Mesendoderm (in vitro differentiated cells): Measurements from ENCODE around the gene NPAS3.

ENCODE experiments used
- DNase-seq: peaks from one replicate; pipeline ENCODE4 v3.0.0; 2013
- H2AK5ac ChIP-seq: 2 replicates; pipeline ENCODE4 v1.6.1; 2013; ENCODE audit warnings: low read length, inconsistent platforms
- H2BK120ac ChIP-seq: 2 replicates; pipeline ENCODE4 v1.6.1; 2013; ENCODE audit warnings: low read depth, mild to moderate bottlenecking, low read length, moderate library complexity, mixed read lengths
- H2BK15ac ChIP-seq: replicated peaks from 2 replicates; pipeline ENCODE4 v1.6.1; 2013; ENCODE audit warnings: low read depth, mild to moderate bottlenecking, moderate library complexity
- H2BK5ac ChIP-seq: 2 replicates; pipeline ENCODE4 v1.6.1; 2013; ENCODE audit warnings: low read length, inconsistent platforms
- H3K18ac ChIP-seq: 2 replicates; pipeline ENCODE4 v1.6.1; 2013; ENCODE audit warnings: mild to moderate bottlenecking, low read length, mixed read lengths
- H3K23ac ChIP-seq: one replicate; pipeline ENCODE4 v1.6.1; 2013; ENCODE audit warnings: low read length
- H3K27ac ChIP-seq: 2 replicates; pipeline ENCODE4 v1.5.1; 2013; ENCODE audit warnings: low read depth, mild to moderate bottlenecking, inconsistent platforms, low read length, moderate library complexity
- H3K27me3 ChIP-seq: 2 replicates; pipeline ENCODE4 v1.6.1; 2013; ENCODE audit warnings: low read length, control low read depth, mild to moderate bottlenecking, inconsistent platforms; ENCODE audit not compliant: insufficient read depth, poor library complexity
- H3K36me3 ChIP-seq: 2 replicates; pipeline ENCODE4 v1.6.1; 2013; ENCODE audit warnings: low read length, inconsistent platforms; ENCODE audit not compliant: control insufficient read depth, insufficient read depth
- H3K4ac ChIP-seq: one replicate; pipeline ENCODE4 v1.6.1; 2013; ENCODE audit warnings: low read depth, mild to moderate bottlenecking, low read length, moderate library complexity
- H3K4me1 ChIP-seq: 2 replicates; pipeline ENCODE4 v1.6.1; 2013; ENCODE audit warnings: low read depth, low read length, inconsistent platforms; ENCODE audit not compliant: control insufficient read depth
- H3K4me2 ChIP-seq: 2 replicates; pipeline ENCODE4 v1.6.1; 2013; ENCODE audit warnings: low read length
- H3K4me3 ChIP-seq: 2 replicates; pipeline ENCODE4 v1.5.1; 2013; ENCODE audit warnings: mild to moderate bottlenecking, low read length
- H3K56ac ChIP-seq: one replicate; pipeline ENCODE4 v1.6.1; 2013; ENCODE audit warnings: low read length
- H3K79me1 ChIP-seq: 2 replicates; pipeline ENCODE4 v1.6.1; 2013; ENCODE audit warnings: low read length, inconsistent platforms
- H3K79me2 ChIP-seq: 2 replicates; pipeline ENCODE4 v1.6.1; 2013; ENCODE audit warnings: mild to moderate bottlenecking, low read length; ENCODE audit not compliant: control insufficient read depth, insufficient read depth
- H3K9ac ChIP-seq: 2 replicates; pipeline ENCODE4 v1.6.1; 2013; ENCODE audit warnings: low read length, inconsistent platforms
- H4K5ac ChIP-seq: one replicate; pipeline ENCODE4 v1.6.1; 2013; ENCODE audit warnings: low read length
- H4K8ac ChIP-seq: one replicate; pipeline ENCODE4 v1.6.1; 2013; ENCODE audit warnings: low read depth, mild to moderate bottlenecking, control low read depth, low read length, moderate library complexity
- WGBS: extraction: QIAGEN DNeasy Blood & Tissue Kit; methylation state at CpG from one replicate; pipeline ENCODE4 v1.1.7; 2013; ENCODE audit warnings: low lambda C conversion rate, missing lambda C conversion rate; ENCODE audit not compliant: insufficient coverage; ENCODE audit errors: extremely low coverage; 5-methylcytosine and 5-hydroxymethylcytosine counted together

The NPAS3 gene

DNA sequence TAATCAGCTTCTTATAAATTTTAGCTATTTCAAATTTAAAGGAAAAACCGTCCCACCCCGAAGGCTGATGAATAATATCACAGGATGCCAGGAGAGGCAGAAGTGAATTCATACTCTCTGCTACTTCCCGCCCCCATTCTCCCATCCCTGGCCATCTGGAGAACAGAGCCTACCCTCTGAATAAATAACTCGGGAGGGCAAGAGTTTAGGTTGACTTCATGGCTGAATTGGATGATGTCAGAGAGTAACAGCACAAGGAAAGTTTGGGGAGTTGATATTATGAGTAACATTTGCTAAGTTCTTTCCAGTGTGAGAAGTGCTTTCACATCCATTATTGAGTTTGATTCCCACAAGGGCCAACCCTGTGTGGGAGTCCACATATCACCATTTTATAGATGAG is 770.6 kb downstream of the NPAS3 start:
- no peak overlapping the region for H3K23ac ChIP-seq
- no peaks in the 10 kb centered on the region for H3K79me1 ChIP-seq
- WGBS, result no CpG with 5 or more reads among the region's 4 CpGs
- H4K5ac ChIP-seq, result no peak overlapping the region
- no peak for DNase-seq
- no peak overlapping the region for H3K4me3 ChIP-seq
- H4K8ac ChIP-seq, result no peak overlapping the region
- no peaks in the 10 kb centered on the region for H3K4me1 ChIP-seq
- no peaks in the 10 kb centered on the region for H3K27me3 ChIP-seq
- H3K4ac ChIP-seq, result no peak overlapping the region
- H2BK15ac ChIP-seq, result no peak overlapping the region
- no peak overlapping the region for H3K9ac ChIP-seq
- no peaks in the 10 kb centered on the region for H3K79me2 ChIP-seq
- no peak overlapping the region for H3K27ac ChIP-seq
- no peaks in the 10 kb centered on the region for H3K36me3 ChIP-seq
- no peak overlapping the region for H2BK120ac ChIP-seq
- H2BK5ac ChIP-seq, result no peak overlapping the region
- H2AK5ac ChIP-seq, result no peak overlapping the region
- no peak overlapping the region for H3K4me2 ChIP-seq
- no peak overlapping the region for H3K18ac ChIP-seq
- H3K56ac ChIP-seq, result no peak overlapping the region

DNA sequence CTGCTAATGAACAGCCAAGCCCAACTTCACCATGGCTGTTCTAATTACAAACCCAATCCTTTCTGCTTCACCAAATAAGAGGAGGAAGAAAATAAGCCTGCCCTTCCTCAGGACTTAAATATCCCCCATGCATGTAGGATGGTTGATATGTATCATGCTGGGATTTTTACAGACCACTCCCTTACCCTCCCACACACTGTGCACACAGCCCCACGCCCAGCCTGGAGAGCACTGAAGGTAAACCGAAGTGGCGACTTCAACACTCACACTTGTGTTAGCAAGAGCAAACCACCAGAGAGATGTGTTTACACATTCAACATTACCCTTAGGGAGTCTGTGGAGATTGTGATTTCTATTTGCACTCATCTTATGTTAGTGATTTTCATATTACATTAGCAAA is 771.0 kb downstream of the NPAS3 start:
- Histone ChIP-seq H3K56ac (no peak overlapping the region), H3K4me2 (no peak overlapping the region), H3K4me3 (no peak overlapping the region), H3K4ac (no peak overlapping the region), H2BK15ac (no peak overlapping the region), H3K9ac (no peak overlapping the region), H3K4me1 (no peaks in the 10 kb centered on the region), H3K18ac (no peak overlapping the region), H4K5ac (no peak overlapping the region), H4K8ac (no peak overlapping the region), H2BK5ac (no peak overlapping the region), H3K79me1 (no peaks in the 10 kb centered on the region), H3K23ac (no peak overlapping the region), H3K79me2 (no peaks in the 10 kb centered on the region), H3K27ac (no peak overlapping the region), H3K36me3 (no peaks in the 10 kb centered on the region), H3K27me3 (no peaks in the 10 kb centered on the region), H2BK120ac (no peak overlapping the region), H2AK5ac (no peak overlapping the region)
- no peak for DNase-seq
- WGBS, result no CpG with 5 or more reads among the region's 3 CpGs

- H2BK15ac ChIP-seq, result no peak overlapping the region
- H4K8ac ChIP-seq, result no peak overlapping the region
- no peak overlapping the region for H3K4me2 ChIP-seq
- no peak overlapping the region for H3K9ac ChIP-seq
- H2BK5ac ChIP-seq, result no peak overlapping the region
- no peaks in the 10 kb centered on the region for H3K27me3 ChIP-seq
- no CpG with 5 or more reads among the region's 7 CpGs for WGBS
- no peak overlapping the region for H3K27ac ChIP-seq
- no peak overlapping the region for H3K56ac ChIP-seq
- no peaks in the 10 kb centered on the region for H3K4me1 ChIP-seq
- no peak overlapping the region for H2BK120ac ChIP-seq
- H3K36me3 ChIP-seq, result no peaks in the 10 kb centered on the region
- no peaks in the 10 kb centered on the region for H3K79me1 ChIP-seq
- H3K79me2 ChIP-seq, result no peaks in the 10 kb centered on the region
- no peak overlapping the region for H2AK5ac ChIP-seq
- H3K4me3 ChIP-seq, result no peak overlapping the region
- no peak overlapping the region for H3K18ac ChIP-seq
- peak; percentile 38 for DNase-seq
- no peak overlapping the region for H4K5ac ChIP-seq
- H3K4ac ChIP-seq, result no peak overlapping the region
- H3K23ac ChIP-seq, result no peak overlapping the region
Measured at GRCh38 chr14:33710273-33710672, 771.6 kb downstream of the NPAS3 start.

DNA sequence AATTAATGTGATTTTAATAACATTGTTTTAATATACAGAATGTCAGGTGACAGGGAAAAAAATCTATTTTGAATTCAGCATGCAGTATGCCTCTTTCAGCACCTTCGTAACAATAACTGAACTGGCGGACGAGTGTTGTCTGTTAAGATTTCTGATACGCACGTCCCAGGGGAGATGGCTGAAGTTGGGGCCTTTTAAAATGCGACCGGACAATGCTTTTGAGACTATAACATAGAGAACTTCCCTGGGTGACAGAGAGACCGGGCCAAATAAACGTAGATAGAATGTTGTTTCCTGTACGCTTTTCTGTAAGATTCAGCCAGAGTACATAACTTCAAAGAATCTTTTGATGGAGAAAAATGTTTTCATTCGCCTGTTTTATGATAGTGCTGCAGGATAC is 772.5 kb downstream of the NPAS3 start:
- H3K23ac ChIP-seq, result no peak overlapping the region
- H3K79me2 ChIP-seq, result no peaks in the 10 kb centered on the region
- H3K9ac ChIP-seq, result no peak overlapping the region
- H2BK120ac ChIP-seq, result no peak overlapping the region
- H3K27me3 ChIP-seq, result no peaks in the 10 kb centered on the region
- H3K56ac ChIP-seq, result no peak overlapping the region
- H3K27ac ChIP-seq, result no peak overlapping the region
- H2AK5ac ChIP-seq, result no peak overlapping the region
- no CpG with 5 or more reads among the region's 11 CpGs for WGBS
- no peak for DNase-seq
- no peak overlapping the region for H4K8ac ChIP-seq
- H3K36me3 ChIP-seq, result no peaks in the 10 kb centered on the region
- H3K18ac ChIP-seq, result no peak overlapping the region
- H3K4me2 ChIP-seq, result no peak overlapping the region
- no peak overlapping the region for H4K5ac ChIP-seq
- H3K79me1 ChIP-seq, result no peaks in the 10 kb centered on the region
- H3K4ac ChIP-seq, result no peak overlapping the region
- H3K4me1 ChIP-seq, result no peaks in the 10 kb centered on the region
- no peak overlapping the region for H3K4me3 ChIP-seq
- H2BK15ac ChIP-seq, result no peak overlapping the region
- no peak overlapping the region for H2BK5ac ChIP-seq

DNA sequence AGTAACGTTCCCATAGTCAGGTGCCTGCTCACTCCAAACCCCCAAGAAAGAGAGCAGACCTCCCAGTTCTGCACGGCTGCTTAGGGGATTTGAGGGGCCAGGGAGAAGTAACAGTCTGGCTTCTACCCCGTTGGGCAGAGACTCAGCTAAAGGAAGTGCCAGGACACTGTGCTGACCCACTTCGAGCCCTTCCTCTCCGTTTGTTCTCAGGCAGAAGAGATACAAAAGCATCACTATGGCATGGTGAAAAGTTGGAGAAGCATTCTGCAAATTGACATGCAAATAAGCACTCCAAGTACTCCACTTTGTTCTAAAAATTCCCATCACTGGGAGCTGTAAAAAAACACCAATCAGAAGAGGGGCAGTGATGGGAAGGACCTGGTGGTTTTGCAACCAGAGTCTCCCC is 773.1 kb downstream of the NPAS3 start:
- Histone ChIP-seq H3K4ac (no peak overlapping the region), H3K79me2 (no peaks in the 10 kb centered on the region), H3K27me3 (no peaks in the 10 kb centered on the region), H3K56ac (no peak overlapping the region), H3K36me3 (no peaks in the 10 kb centered on the region), H2BK15ac (no peak overlapping the region), H3K4me3 (no peak overlapping the region), H3K18ac (no peak overlapping the region), H2AK5ac (no peak overlapping the region), H2BK5ac (no peak overlapping the region), H3K9ac (no peak overlapping the region), H2BK120ac (no peak overlapping the region), H3K4me1 (no peaks in the 10 kb centered on the region), H3K4me2 (no peak overlapping the region), H4K8ac (no peak overlapping the region), H3K27ac (no peak overlapping the region), H4K5ac (no peak overlapping the region), H3K23ac (no peak overlapping the region), H3K79me1 (no peaks in the 10 kb centered on the region)
- no CpG with 5 or more reads among the region's 5 CpGs for WGBS
- no peak for DNase-seq

GRCh38 chr14:33714527-33715226 is 776.0 kb downstream of the NPAS3 start:
- Histone ChIP-seq H3K4me1 (no peaks in the 10 kb centered on the region), H2AK5ac (no peak overlapping the region), H3K4me3 (no peak overlapping the region), H3K4ac (no peak overlapping the region), H3K79me2 (no peaks in the 10 kb centered on the region), H3K18ac (no peak overlapping the region), H2BK5ac (no peak overlapping the region), H3K9ac (no peak overlapping the region), H2BK15ac (no peak overlapping the region), H3K79me1 (no peaks in the 10 kb centered on the region), H4K5ac (no peak overlapping the region), H3K56ac (no peak overlapping the region), H2BK120ac (no peak overlapping the region), H4K8ac (no peak overlapping the region), H3K27ac (no peak overlapping the region), H3K27me3 (no peaks in the 10 kb centered on the region), H3K23ac (no peak overlapping the region), H3K4me2 (no peak overlapping the region), H3K36me3 (no peaks in the 10 kb centered on the region)
- DNase-seq, result no peak
- WGBS, result no CpG with 5 or more reads among the region's 1 CpG
